Heart right ventricle (tissue), 16 donors: Measurements from ENCODE around the gene DHRS4L2. TPM values are rescaled to one million over a fixed set of nuclear protein-coding genes. Genes with fewer than 3 reads are reported as not detected.
"Not testable (repeated sequence)": the region's sequence is repeated elsewhere in the genome, so short reads cannot be mapped to it uniquely, and the experiment has no call there.

Experiments
- ATAC-seq, 8 donors: fragments of 200-7000 bp; cut with Tn5 transposase; one replicate each; pipeline ENCODE4 v1.9.1; 2020; ENCODE audit warnings: mild to moderate bottlenecking in 8 of 8, moderate library complexity in 8 of 8, moderate number of reproducible peaks in 1 of 8
- DNase-seq, 2 donors: peaks; one replicate each; pipeline ENCODE4 v3.0.0-alpha.2; 2020
- H3K27ac ChIP-seq, 10 donors: fragments of 200-600 bp; sonication (generic) in 2 of 10; one replicate each; pipeline versions ENCODE4 v1.5.0 to v1.8.0; 2020 to 2022; ENCODE audit warnings: mild to moderate bottlenecking in 3 of 10
- H3K27me3 ChIP-seq, 7 donors: fragments of 200-600 bp; one replicate each; pipeline ENCODE4 v1.8.0; 2021 to 2022; ENCODE audit warnings: mild to moderate bottlenecking in 2 of 7
- H3K36me3 ChIP-seq, 9 donors: fragments of 200-600 bp; sonication (generic) in 1 of 9; one replicate each; pipeline versions ENCODE4 v1.5.0 to v1.8.0; 2020 to 2022; ENCODE audit warnings: mild to moderate bottlenecking in 2 of 9
- H3K4me1 ChIP-seq, 9 donors: fragments of 200-600 bp; sonication (generic) in 1 of 9; one replicate each; pipeline versions ENCODE4 v1.5.0 to v1.8.0; 2020 to 2022; ENCODE audit warnings: mild to moderate bottlenecking in 4 of 9
- H3K4me3 ChIP-seq, 10 donors: fragments of 200-600 bp; sonication (generic) in 2 of 10; one replicate each; pipeline versions ENCODE4 v1.5.0 to v1.8.0; 2020 to 2022; ENCODE audit warnings: mild to moderate bottlenecking in 7 of 10, moderate library complexity in 2 of 10
- H3K9me3 ChIP-seq, 11 donors: fragments of 200-600 bp in 10 of 11; sonication (generic) in 2 of 11; one replicate each; pipeline versions ENCODE4 v1.5.0 to v1.8.0; 2013 to 2022; ENCODE audit warnings: mild to moderate bottlenecking in 2 of 11, control low read depth in 1 of 11, moderate library complexity in 1 of 11
- WGBS, 2 donors: extraction: QIAGEN DNeasy Blood & Tissue Kit; methylation state at CpG; one replicate each; pipeline ENCODE4 v1.1.7; 2013; ENCODE audit warnings: inconsistent platforms in 1 of 2; 5-methylcytosine and 5-hydroxymethylcytosine counted together
- intact Hi-C, 10 donors: fragments of 100-400 bp; cut with DNase I; formaldehyde crosslinking; loops; one replicate each; pipeline versions ENCODE4 v1.11.1 to v1.14.2; 2022
- polyA plus RNA-seq, 2 donors: library from polyadenylated mRNA; stranded (reverse); fragments of 200-250 nt; gene quantifications; one replicate each; pipeline ENCODE4 v1.2.3, GENCODE V29; 2013
- total RNA-seq, 10 donors: library from RNA; stranded (reverse); fragmentation: NEBNext Ultra II Directional in 3 of 10; extraction: Animal tissue kit (Norgen Biotek cat#: 25700) in 3 of 10; gene quantifications; one replicate each; pipeline versions ENCODE4 v1.2.1 to v1.2.4, GENCODE V29; 2021 to 2023
- TF ChIP-seq, protein P1 (sequence below), 9 donors: fragments of 200-600 bp; sonication (generic) in 2 of 9; IDR thresholded peaks; one replicate each; pipeline versions ENCODE4 v1.5.0 to v1.8.0; 2021 to 2022; ENCODE audit warnings: antibody characterized with exemption in 9 of 9, mild to moderate bottlenecking in 5 of 9, moderate library complexity in 1 of 9
- donor health status: Arrhythmogenic right ventricular cardiomyopathy.
- donor health status: ischemic (EF 13 %, LVEDD 7.1; RV severe dilation, severe dysfunction).
- donor health status: healthy with polysubstance abuse.
- donor health status: DM: no; HTN: yes; CAD: no.
- donor health status: DM: no; HTN: no; CAD: no.
- donor health status: ischemic (EF 25% LVEDD 6.9; RV normal size, moderate dysfunction).
- donor health status: ischemic (EF 25% LVEDD 5.7; RV mildly dilated, moderate dysfunction).
- donor health status: healthy.
- donor health status: DM: yes; HTN: yes; CAD: no.
- donor health status: Ischemic cardiomyopathy.
- donor health status: ischemic (EF 35%, LVEDD 5.7; RV mildly dilated, moderate dysfunction).
- donor health status: nonischemic (EF 11% LVEDD 7.7; RV severe dilation, severe dysfunction).
- donor health status: DM: yes; HTN: yes; CAD: no.
- donor health status: PGD.
- donor health status: ischemic (EF 29% LVEDD 5.4; RV normal size, mild dysfunction).
- donor health status: nonischemic (EF 23%, LVEDD 6.1; RV moderate dilation, normal function).

The DHRS4L2 gene
- total and polyA plus RNA-seq, 12 donors: 22.9 to 52.4 (median 30.7) TPM

DNA sequence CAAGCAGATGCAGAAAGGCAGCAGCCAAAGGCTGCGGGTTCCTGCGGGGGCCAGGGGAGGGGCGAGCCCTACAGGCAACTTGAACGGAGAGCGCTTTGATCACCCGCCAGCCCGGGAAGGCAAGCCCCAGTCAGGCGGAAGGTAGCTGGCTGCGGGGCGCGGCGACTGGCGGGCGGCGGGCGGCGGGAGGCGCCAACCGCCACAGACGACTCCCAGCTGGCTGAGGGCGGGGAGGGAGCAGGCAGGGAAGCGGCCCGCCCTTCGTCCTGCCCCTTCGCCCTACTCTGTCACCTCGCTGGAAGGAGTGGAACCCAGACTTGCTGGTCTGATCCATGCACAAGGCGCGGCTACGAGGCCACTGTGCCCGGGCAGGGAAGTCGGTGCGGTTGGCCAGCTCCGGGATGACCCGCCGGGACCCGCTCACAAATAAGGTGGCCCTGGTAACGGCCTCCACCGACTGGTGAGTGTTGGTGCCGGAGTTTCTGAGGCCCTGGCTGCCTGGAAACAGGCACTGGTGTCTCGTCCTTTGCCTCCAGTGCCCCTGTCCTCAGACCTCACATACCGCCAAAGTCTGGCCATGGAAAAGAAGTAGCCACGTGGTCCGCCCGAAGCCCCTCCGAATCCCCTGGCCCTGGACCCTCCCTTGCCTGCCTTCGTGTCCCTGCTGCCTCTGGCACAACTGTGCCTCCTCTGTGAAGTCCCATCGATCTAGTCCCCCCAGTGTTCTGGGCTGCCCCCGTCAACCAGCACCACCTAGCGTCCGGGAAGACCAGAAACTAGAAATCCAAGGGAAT is 47.6 kb downstream of the DHRS4L2 start:
- WGBS, 2 donors: 0% methylated on average over 41 to 50 of the region's 50 CpGs
- peak overlapping the region; percentile 63 to 96 (median 94) for H3K27ac ChIP-seq
- no peaks in the 10 kb centered on the region for H3K36me3 ChIP-seq
- TF ChIP-seq, protein P1, sequence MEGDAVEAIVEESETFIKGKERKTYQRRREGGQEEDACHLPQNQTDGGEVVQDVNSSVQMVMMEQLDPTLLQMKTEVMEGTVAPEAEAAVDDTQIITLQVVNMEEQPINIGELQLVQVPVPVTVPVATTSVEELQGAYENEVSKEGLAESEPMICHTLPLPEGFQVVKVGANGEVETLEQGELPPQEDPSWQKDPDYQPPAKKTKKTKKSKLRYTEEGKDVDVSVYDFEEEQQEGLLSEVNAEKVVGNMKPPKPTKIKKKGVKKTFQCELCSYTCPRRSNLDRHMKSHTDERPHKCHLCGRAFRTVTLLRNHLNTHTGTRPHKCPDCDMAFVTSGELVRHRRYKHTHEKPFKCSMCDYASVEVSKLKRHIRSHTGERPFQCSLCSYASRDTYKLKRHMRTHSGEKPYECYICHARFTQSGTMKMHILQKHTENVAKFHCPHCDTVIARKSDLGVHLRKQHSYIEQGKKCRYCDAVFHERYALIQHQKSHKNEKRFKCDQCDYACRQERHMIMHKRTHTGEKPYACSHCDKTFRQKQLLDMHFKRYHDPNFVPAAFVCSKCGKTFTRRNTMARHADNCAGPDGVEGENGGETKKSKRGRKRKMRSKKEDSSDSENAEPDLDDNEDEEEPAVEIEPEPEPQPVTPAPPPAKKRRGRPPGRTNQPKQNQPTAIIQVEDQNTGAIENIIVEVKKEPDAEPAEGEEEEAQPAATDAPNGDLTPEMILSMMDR (IDR thresholded peaks at IDR 0.05): peak; percentile 69 to 85 (median 74)
- peak; percentile 95 to 98 (median 96) for ATAC-seq
- intact Hi-C loops: loop anchor here in 3 of 10 donors (5.0 kb wide), 2 partner anchors 49 to 64 kb away; partner anchors contain the start of gene DHRS4L2 (in 2 of the 3)
- peak overlapping the region; percentile 32 to 83 (median 71) for H3K4me3 ChIP-seq
- DNase-seq: peak; percentile 79 to 86
- peaks cover 0 to 25% (median 4%) of the 10 kb centered on the region in 9 donors for H3K4me1 ChIP-seq
- no peaks in the 10 kb centered on the region for H3K27me3 ChIP-seq
- H3K9me3 ChIP-seq: peaks cover 0 to 17% (median 5%) of the 10 kb centered on the region in 11 donors

DNA sequence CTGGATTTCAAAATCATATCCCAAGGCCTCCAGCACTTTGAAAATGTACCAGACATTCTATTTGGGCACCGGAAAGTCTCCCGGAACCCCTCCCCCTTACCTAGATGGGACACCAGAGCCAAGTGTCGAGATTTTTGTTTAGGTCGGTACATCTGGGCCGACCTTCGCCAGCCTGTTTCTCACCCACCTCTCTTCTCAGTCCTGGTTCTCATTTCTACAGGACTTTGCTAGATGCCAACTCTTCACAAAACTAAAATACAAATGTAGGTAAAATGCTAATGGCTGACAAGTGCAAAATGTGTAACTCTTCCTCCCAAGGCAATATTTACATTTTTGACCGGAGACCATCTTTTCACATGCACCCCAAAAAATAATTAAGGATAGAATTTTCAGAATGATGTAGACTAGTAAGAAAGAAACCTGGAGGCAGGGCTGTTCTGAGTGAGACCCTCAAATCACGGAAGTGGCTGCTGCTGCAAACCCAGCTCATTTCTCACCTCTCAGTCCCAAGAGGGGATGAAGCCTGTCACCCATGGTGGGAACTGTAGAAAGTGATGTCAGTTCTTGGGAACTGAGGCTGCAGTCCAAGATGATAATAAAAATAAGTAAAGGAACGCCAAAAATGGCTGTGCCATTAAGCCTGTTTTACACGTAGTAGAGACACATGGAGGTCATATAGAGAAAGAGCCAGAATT is 48.4 kb downstream of the DHRS4L2 start:
- not testable (repeated sequence) for H3K36me3 ChIP-seq, DNase-seq, H3K27me3 ChIP-seq
- Histone ChIP-seq H3K4me3 (peak overlapping the region in 9 of 10 donors; percentile 46 to 83 (median 71)), H3K27ac (peak overlapping the region; percentile 63 to 96 (median 94)), H3K4me1 (peaks cover 0 to 25% (median 4%) of the 10 kb centered on the region in 9 donors), H3K9me3 (peaks cover 0 to 11% (median 0%) of the 10 kb centered on the region in 11 donors)
- 44 to 46% methylated on average over 10 of the region's 10 CpGs for WGBS, 2 donors
- intact Hi-C loops: loop anchor here in 3 of 10 donors (5.0 kb wide), 2 partner anchors 50 to 65 kb away; partner anchors contain the start of gene DHRS4L2 (in 2 of the 3)
- ATAC-seq: peak in 1 of 8 donors; percentile 7

DNA sequence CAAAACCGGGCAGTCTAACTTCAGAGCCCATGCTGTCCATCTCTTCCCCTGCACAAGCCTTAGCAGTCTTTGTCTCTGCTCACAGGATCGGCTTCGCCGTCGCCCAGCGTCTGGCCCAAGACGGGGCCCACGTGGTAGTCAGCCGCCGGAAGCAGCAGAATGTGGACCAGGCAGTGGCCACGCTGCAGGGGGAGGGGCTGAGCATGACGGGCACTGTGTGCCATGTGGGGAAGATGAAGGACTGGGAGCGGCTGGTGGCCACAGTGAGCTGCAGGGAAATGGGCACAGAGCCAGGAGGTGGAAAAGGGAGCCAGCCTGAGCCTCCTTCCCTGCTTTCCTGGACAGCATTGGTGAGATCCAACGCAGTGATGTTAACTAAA is 48.9 kb downstream of the DHRS4L2 start:
- WGBS, 2 donors: 71 to 75% methylated on average over 14 of the region's 14 CpGs
- no peaks in the 10 kb centered on the region for H3K27me3 ChIP-seq
- no peak overlapping the region for H3K27ac ChIP-seq
- ATAC-seq (no peak), DNase-seq (no peak)
- no peak overlapping the region for H3K4me3 ChIP-seq
- peaks cover 0 to 24% (median 4%) of the 10 kb centered on the region in 9 donors for H3K4me1 ChIP-seq
- H3K9me3 ChIP-seq: peaks cover 0 to 5% (median 0%) of the 10 kb centered on the region in 11 donors
- TF ChIP-seq, protein P1 (IDR thresholded peaks at IDR 0.05): no peak
- intact Hi-C loops: loop anchor here in 3 of 10 donors (5.0 kb wide), 2 partner anchors 50 to 65 kb away; partner anchors contain the start of gene DHRS4L2 (in 2 of the 3)
- H3K36me3 ChIP-seq: no peaks in the 10 kb centered on the region

DNA sequence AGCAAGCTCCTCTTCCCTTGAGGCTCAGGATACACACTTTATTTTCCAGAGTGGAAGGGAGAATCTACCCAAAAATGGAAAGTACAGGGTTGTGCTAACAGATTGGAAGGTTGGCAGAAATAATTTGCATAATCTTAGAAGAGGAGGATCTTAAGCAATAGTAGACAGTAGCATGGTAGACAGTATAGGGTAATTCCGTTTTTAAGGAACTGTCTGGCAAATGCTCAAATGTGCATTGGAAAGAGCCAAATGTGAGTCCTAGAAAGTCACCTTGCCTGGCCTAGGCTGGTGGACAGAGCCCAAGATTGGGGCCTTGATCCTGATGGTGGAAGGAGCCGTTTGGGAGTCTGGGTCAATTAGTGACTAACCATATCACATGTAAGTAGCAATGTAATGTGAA is 50.0 kb downstream of the DHRS4L2 start:
- ATAC-seq (no peak), DNase-seq (no peak)
- Histone ChIP-seq H3K27me3 (no peaks in the 10 kb centered on the region), H3K9me3 (no peaks in the 10 kb centered on the region), H3K36me3 (no peaks in the 10 kb centered on the region), H3K4me3 (no peak overlapping the region), H3K27ac (no peak overlapping the region), H3K4me1 (peaks cover 0 to 14% (median 4%) of the 10 kb centered on the region in 9 donors)
- 87 to 91% methylated on average over 2 of the region's 2 CpGs for WGBS, 2 donors
- intact Hi-C loops: loop anchor here in 3 of 10 donors (5.0 kb wide), 2 partner anchors 51 to 66 kb away; partner anchors contain the start of gene DHRS4L2 (in 2 of the 3)
- TF ChIP-seq, protein P1 (IDR thresholded peaks at IDR 0.05): no peak
